PC-9 (cell line): ENCODE data around the gene MSTO1. TPM values are rescaled to one million over a fixed set of nuclear protein-coding genes. Genes with fewer than 3 reads are reported as not detected.
"Not testable (repeated sequence)": the region's sequence is repeated elsewhere in the genome, so short reads cannot be mapped to it uniquely, and the experiment has no call there.

Source experiments
- BruUV-seq: library from RNA; stranded (reverse); fragments of 400-500 nt; replicated peaks from 2 replicates; lab custom pipeline; 2021; lab: Mats Ljungman, UMichigan
- CTCF ChIA-PET: fragments of 300-600 bp; sonication (Branson Sonifier 250); formaldehyde crosslinking; loops from one replicate; lab custom pipeline; 2022; ENCODE audit warnings: antibody characterized with exemption; lab: Charles Lee
- POLR2A ChIA-PET: fragments of 300-600 bp; sonication (Branson Sonifier 250); formaldehyde crosslinking; loops from one replicate; lab custom pipeline; 2022; ENCODE audit warnings: antibody characterized with exemption; ENCODE audit not compliant: unreplicated experiment; lab: Charles Lee
- DNase-seq, 2 experiments: peaks; one replicate each; pipeline versions ENCODE4 v3.0.0 to v3.0.0-alpha.2; 2015 to 2022; ENCODE audit warnings: mixed read lengths in 1 of 2
- H2AFZ ChIP-seq: fragments of 200-600 bp; sonication (generic); 2 replicates; pipeline ENCODE4 v1.8.1; 2017; ENCODE audit warnings: antibody characterized with exemption
- H3F3A ChIP-seq: fragments of 200-600 bp; sonication (generic); 2 replicates; pipeline ENCODE4 v1.8.1; 2017; ENCODE audit warnings: antibody characterized with exemption, mild to moderate bottlenecking, low read depth; ENCODE audit not compliant: insufficient read depth
- H3K27ac ChIP-seq: fragments of 200-600 bp; sonication (generic); 2 replicates; pipeline ENCODE4 v1.6.1; 2016; ENCODE audit warnings: mixed run types
- H3K27me3 ChIP-seq: fragments of 200-600 bp; sonication (generic); 2 replicates; pipeline ENCODE4 v1.6.1; 2016; ENCODE audit warnings: low read depth, mixed run types; ENCODE audit not compliant: insufficient read depth
- H3K36me3 ChIP-seq: fragments of 200-600 bp; sonication (generic); 2 replicates; pipeline ENCODE4 v1.6.1; 2016; ENCODE audit warnings: low read depth, mixed run types
- H3K4me1 ChIP-seq: fragments of 200-600 bp; sonication (generic); replicated peaks from 2 replicates; pipeline ENCODE4 v1.6.1; 2016; ENCODE audit warnings: mixed run types; ENCODE audit not compliant: insufficient read depth
- H3K4me2 ChIP-seq: fragments of 200-600 bp; sonication (generic); 2 replicates; pipeline ENCODE4 v1.6.1; 2017; ENCODE audit warnings: mixed run types
- H3K4me3 ChIP-seq: fragments of 200-600 bp; sonication (generic); 2 replicates; pipeline ENCODE4 v1.6.1; 2016; ENCODE audit warnings: mixed run types
- H3K79me2 ChIP-seq: fragments of 200-600 bp; sonication (generic); 2 replicates; pipeline ENCODE4 v1.6.1; 2017; ENCODE audit warnings: low read depth, mixed run types
- H3K9me2 ChIP-seq: fragments of 200-600 bp; sonication (generic); 2 replicates; pipeline ENCODE4 v1.8.1; 2017; ENCODE audit warnings: mild to moderate bottlenecking; ENCODE audit not compliant: insufficient read depth
- H3K9me3 ChIP-seq: fragments of 200-600 bp; sonication (generic); 2 replicates; pipeline ENCODE4 v1.8.1; 2016; ENCODE audit warnings: low read depth; ENCODE audit not compliant: insufficient read depth
- H4K20me1 ChIP-seq: fragments of 200-600 bp; sonication (generic); 2 replicates; pipeline ENCODE4 v1.8.1; 2017; ENCODE audit not compliant: insufficient read depth
- EZH2 ChIP-seq: fragments of 200-600 bp; sonication (generic); IDR thresholded peaks from 2 replicates; pipeline ENCODE4 v1.8.0; 2017; ENCODE audit warnings: antibody characterized with exemption, low read depth
- intact Hi-C: fragments of 100-400 bp; cut with micrococcal nuclease; formaldehyde crosslinking; loops from one replicate; pipeline ENCODE4 v1.10.0; 2022; ENCODE audit not compliant: unreplicated experiment
- total RNA-seq: library from RNA; stranded (reverse); gene quantifications from 2 replicates; pipeline ENCODE4 v1.2.3, GENCODE V29; 2021
- TF ChIP-seq, protein P1 (sequence below): fragments of 200-600 bp; sonication (generic); conservative IDR thresholded peaks from 2 replicates; pipeline ENCODE4 v1.6.1; 2017; ENCODE audit warnings: mixed run types, antibody characterized with exemption, mild to moderate bottlenecking, moderate library complexity

Gene MSTO1
- total RNA-seq, 1 experiment from 2014 or later: 21.5 TPM

DNA sequence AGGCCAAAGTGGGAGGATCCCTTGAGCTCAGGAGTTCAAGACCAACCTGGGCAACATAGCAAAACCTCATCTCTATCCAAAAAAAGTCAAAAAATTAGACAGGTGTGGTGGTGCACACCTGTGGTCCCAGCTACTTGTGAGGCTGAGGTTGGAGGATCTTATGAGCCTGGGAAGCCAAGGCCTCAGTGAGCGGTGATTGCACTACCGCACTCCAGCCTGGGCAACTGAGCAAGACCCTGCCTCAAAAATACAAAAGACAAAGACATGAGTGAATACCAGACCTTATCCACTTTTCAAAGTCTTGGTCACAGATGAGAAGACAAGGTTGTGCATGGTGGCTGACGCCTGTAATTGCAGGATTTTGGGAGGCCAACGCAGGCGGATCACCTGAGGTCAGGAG is 13.2 kb upstream of the MSTO1 start:
- Histone ChIP-seq H3K9me3 (no peaks in the 10 kb centered on the region), H3K4me1 (no peaks in the 10 kb centered on the region), H3K27me3 (no peaks in the 10 kb centered on the region), H3K36me3 (no peaks in the 10 kb centered on the region), H3F3A (no peaks in the 10 kb centered on the region; the same call in 1 of the 2 replicates), H3K9me2 (no peaks in the 10 kb centered on the region), H4K20me1 (no peaks in the 10 kb centered on the region), H3K79me2 (no peaks in the 10 kb centered on the region), H2AFZ (no peak overlapping the region), H3K4me3 (no peak overlapping the region), H3K4me2 (no peak overlapping the region), H3K27ac (no peak overlapping the region)
- no peak for DNase-seq
- POLR2A ChIA-PET: no interaction called here
- intact Hi-C loops: no loop called here
- TF ChIP-seq EZH2: no peak
- TF ChIP-seq, protein P1, sequence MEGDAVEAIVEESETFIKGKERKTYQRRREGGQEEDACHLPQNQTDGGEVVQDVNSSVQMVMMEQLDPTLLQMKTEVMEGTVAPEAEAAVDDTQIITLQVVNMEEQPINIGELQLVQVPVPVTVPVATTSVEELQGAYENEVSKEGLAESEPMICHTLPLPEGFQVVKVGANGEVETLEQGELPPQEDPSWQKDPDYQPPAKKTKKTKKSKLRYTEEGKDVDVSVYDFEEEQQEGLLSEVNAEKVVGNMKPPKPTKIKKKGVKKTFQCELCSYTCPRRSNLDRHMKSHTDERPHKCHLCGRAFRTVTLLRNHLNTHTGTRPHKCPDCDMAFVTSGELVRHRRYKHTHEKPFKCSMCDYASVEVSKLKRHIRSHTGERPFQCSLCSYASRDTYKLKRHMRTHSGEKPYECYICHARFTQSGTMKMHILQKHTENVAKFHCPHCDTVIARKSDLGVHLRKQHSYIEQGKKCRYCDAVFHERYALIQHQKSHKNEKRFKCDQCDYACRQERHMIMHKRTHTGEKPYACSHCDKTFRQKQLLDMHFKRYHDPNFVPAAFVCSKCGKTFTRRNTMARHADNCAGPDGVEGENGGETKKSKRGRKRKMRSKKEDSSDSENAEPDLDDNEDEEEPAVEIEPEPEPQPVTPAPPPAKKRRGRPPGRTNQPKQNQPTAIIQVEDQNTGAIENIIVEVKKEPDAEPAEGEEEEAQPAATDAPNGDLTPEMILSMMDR: no peak
- BruUV-seq: no TSS peak
- CTCF ChIA-PET: no interaction called here

DNA sequence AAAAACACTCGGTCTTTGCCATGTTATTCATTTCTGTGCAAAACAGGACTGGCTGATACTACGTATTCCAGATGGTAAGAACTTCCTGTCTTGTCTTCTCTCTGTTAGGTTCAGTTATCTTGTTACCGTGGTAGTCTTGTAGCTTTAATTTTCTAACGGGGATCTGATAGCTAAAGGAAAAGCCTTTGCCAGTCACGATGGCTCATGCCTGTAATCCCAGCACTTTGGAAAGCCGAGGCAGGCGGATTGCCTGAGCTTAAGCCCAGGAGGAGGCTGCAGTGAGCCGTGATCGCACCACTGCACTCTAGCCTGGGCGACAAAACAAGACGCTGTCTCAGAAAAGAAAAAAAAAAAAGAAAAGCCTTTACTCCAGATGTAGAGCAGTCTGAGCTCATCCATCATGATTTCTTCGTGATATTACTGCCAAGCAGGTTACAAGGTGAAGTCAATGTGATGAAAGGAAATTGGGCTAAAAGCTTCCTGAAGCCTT is 11.1 kb upstream of the MSTO1 start:
- no peaks in the 10 kb centered on the region for H3K9me2 ChIP-seq
- no peaks in the 10 kb centered on the region for H3K9me3 ChIP-seq
- H3K27ac ChIP-seq: no peak overlapping the region
- POLR2A ChIA-PET: interaction anchor here (0.6 to 0.7 kb wide), 2 partner anchors 25 to 137 kb away, joined by 3 to 14 read pairs; no protein-coding TSS in a partner anchor
- no peaks in the 10 kb centered on the region for H3K27me3 ChIP-seq
- no TSS peak for BruUV-seq
- H3F3A ChIP-seq: no peaks in the 10 kb centered on the region; the same call in 1 of the 2 replicates
- TF ChIP-seq, protein P1: no peak
- no peak for TF ChIP-seq EZH2
- H3K4me3 ChIP-seq: no peak overlapping the region
- CTCF ChIA-PET: no interaction called here
- H3K79me2 ChIP-seq: no peaks in the 10 kb centered on the region
- H3K36me3 ChIP-seq: no peaks in the 10 kb centered on the region
- DNase-seq: no peak
- H3K4me1 ChIP-seq: no peaks in the 10 kb centered on the region
- intact Hi-C loops: no loop called here
- H4K20me1 ChIP-seq: no peaks in the 10 kb centered on the region
- no peak overlapping the region for H2AFZ ChIP-seq
- H3K4me2 ChIP-seq: no peak overlapping the region

DNA sequence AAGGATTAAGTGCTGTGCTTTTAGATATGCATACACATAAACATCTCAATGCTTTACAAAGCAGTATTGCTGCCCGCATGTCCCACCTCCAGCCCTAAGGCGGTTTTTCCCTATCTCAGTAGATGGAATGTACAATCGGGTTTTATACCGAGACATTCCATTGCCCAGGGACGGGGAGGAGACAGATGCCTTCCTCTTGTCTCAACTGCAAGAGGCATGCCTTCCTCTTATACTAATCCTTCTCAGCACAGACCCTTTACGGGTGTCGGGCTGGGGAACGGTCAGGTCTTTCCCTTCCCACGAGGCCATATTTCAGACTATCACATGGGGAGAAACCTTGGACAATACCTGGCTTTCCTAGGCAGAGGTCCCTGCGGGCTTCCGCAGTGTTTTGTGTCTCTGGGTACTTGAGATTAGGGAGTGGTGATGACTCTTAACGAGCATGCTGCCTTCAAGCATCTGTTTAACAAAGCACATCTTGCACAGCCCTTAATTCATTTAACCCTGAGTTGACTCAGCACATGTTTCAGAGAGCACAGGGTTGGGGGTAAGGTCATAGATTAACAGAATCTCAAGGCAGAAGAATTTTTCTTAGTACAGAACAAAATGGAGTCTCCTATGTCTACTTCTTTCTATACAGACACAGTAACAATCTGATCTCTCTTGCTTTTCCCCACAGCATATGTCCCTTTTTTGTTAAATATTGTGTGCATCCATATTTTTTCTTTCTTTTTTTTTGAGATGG is 10.0 kb upstream of the MSTO1 start:
- DNase-seq: peak in 1 of 2 experiments; percentile 46
- H4K20me1 ChIP-seq, H3K4me3 ChIP-seq, H3K9me2 ChIP-seq, H2AFZ ChIP-seq, H3K4me2 ChIP-seq, intact Hi-C loops, H3K4me1 ChIP-seq, H3K79me2 ChIP-seq, CTCF ChIA-PET, H3F3A ChIP-seq, H3K36me3 ChIP-seq, H3K27ac ChIP-seq, H3K9me3 ChIP-seq, BruUV-seq, H3K27me3 ChIP-seq, POLR2A ChIA-PET: not testable (repeated sequence)
